Vagina (tissue), 2 donors: Measurements from ENCODE around the gene SLC37A1.

Experiments
- CTCF ChIP-seq, 3 experiments: fragments of 450-650 bp in 2 of 3; fragments of 200-600 bp in 1 of 3; sonication (generic) in 1 of 3; IDR thresholded peaks; one replicate each; pipeline ENCODE4 v1.5.1; 2017 to 2019; ENCODE audit warnings: antibody characterized with exemption in 3 of 3, mild to moderate bottlenecking in 2 of 3, moderate library complexity in 2 of 3
- POLR2A ChIP-seq, 2 donors: fragments of 450-650 bp; IDR thresholded peaks; one replicate each; pipeline ENCODE4 v1.6.1; 2017; ENCODE audit warnings: antibody characterized with exemption in 2 of 2, mild to moderate bottlenecking in 2 of 2, moderate library complexity in 2 of 2

- TF ChIP-seq POLR2A (IDR thresholded peaks at IDR 0.05) (no peak), CTCF (IDR thresholded peaks at IDR 0.05) (no peak)
Measured at GRCh38 chr21:42621166-42621818, 107.6 kb downstream of the SLC37A1 start.
